Measurements from ENCODE around the gene MAP3K21.

MAP3K21 gene

GRCh38 chr1:233327651-233328141, at the start of gene MAP3K21:
MAP3K21 (plus strand) TSS chr1:233327724; CDS start chr1:233328029, 305 bp downstream.
- DNase-seq: no peak

- DNase-seq: no peak
Observed at GRCh38 chr1:233278631-233279030, 48.9 kb upstream of the MAP3K21 start.

GRCh38 chr1:233279971-233280370, 47.6 kb upstream of the MAP3K21 start:
- DNase-seq: no peak

GRCh38 chr1:233281711-233282581, 45.6 kb upstream of the MAP3K21 start:
- DNase-seq: no peak

GRCh38 chr1:233282582-233282886, 45.0 kb upstream of the MAP3K21 start:
- DNase-seq: no peak

- peak; percentile 21 for DNase-seq
Observed at GRCh38 chr1:233289676-233290075, 37.8 kb upstream of the MAP3K21 start.

- no peak for DNase-seq
Observed at GRCh38 chr1:233290396-233291034, 37.0 kb upstream of the MAP3K21 start.

- DNase-seq: no peak
Observed at GRCh38 chr1:233293556-233294446, 33.7 kb upstream of the MAP3K21 start.

GRCh38 chr1:233294913-233295236, 32.6 kb upstream of the MAP3K21 start:
- DNase-seq: peak; percentile 39

- DNase-seq: peak; percentile 65
Observed at GRCh38 chr1:233295237-233295974, 32.1 kb upstream of the MAP3K21 start, which contains the start of gene PCNX2. PCNX2 (minus strand) TSS chr1:233295725; CDS start chr1:233295478, 247 bp downstream.

GRCh38 chr1:233295975-233296322, 31.6 kb upstream of the MAP3K21 start:
- DNase-seq: no peak

GRCh38 chr1:233299450-233299849, 28.1 kb upstream of the MAP3K21 start:
- no peak for DNase-seq

- DNase-seq: no peak
Observed at GRCh38 chr1:233300326-233300725, 27.2 kb upstream of the MAP3K21 start.

- peak; percentile 34 for DNase-seq
Observed at GRCh38 chr1:233304489-233305102, 22.9 kb upstream of the MAP3K21 start.

- DNase-seq: no peak
Observed at GRCh38 chr1:233313434-233314155, 13.9 kb upstream of the MAP3K21 start.

- no peak for DNase-seq
Observed at GRCh38 chr1:233315718-233316301, 11.7 kb upstream of the MAP3K21 start.

GRCh38 chr1:233316473-233316872, 11.1 kb upstream of the MAP3K21 start:
- no peak for DNase-seq

GRCh38 chr1:233319272-233319671, 8.3 kb upstream of the MAP3K21 start:
- no peak for DNase-seq

- DNase-seq: no peak
Observed at GRCh38 chr1:233320023-233320422, 7.5 kb upstream of the MAP3K21 start.

- no peak for DNase-seq
Observed at GRCh38 chr1:233323718-233324117, 3.8 kb upstream of the MAP3K21 start.

- no peak for DNase-seq
Observed at GRCh38 chr1:233326319-233326718, 1.2 kb upstream of the MAP3K21 start.

Data from NCI-H1105 treated with DMSO at 0.1 percent for 48 hours (cell line).